ENCODE data around the gene NUBPL.

The NUBPL gene

DNA sequence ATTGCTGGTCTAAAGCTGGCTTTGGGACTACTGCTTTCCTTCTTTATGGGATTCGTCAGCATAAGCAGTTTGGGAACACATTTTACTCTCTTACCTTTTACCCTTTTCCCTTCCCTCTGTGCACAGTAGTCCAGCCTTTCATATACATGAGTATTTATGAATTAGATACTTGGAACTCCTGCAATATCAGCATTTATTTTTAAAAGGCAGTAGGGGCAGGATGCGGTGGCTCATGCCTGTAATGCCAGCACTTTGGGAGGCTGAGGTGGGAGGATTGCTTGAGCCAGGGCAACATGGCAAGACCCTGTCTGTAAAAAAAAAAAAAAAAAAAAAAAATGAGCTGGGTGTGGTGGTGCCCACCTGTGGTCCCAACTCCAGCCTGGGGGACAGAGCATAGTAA, 3.0 kb downstream of the NUBPL start:
- TF ChIP-seq, protein P1, sequence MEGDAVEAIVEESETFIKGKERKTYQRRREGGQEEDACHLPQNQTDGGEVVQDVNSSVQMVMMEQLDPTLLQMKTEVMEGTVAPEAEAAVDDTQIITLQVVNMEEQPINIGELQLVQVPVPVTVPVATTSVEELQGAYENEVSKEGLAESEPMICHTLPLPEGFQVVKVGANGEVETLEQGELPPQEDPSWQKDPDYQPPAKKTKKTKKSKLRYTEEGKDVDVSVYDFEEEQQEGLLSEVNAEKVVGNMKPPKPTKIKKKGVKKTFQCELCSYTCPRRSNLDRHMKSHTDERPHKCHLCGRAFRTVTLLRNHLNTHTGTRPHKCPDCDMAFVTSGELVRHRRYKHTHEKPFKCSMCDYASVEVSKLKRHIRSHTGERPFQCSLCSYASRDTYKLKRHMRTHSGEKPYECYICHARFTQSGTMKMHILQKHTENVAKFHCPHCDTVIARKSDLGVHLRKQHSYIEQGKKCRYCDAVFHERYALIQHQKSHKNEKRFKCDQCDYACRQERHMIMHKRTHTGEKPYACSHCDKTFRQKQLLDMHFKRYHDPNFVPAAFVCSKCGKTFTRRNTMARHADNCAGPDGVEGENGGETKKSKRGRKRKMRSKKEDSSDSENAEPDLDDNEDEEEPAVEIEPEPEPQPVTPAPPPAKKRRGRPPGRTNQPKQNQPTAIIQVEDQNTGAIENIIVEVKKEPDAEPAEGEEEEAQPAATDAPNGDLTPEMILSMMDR (IDR thresholded peaks at IDR 0.05), result no peak
- Histone ChIP-seq H3K9me3 (no peaks in the 10 kb centered on the region), H3K27ac (no peak overlapping the region), H3K4me3 (ENCODE audit: low read depth in 1 of 2, low read length in 1 of 2) (no peak overlapping the region), H3K4me1 (ENCODE audit: control insufficient read depth in 1 of 2, insufficient read depth in 1 of 2, low read depth in 1 of 2, low read length in 1 of 2) (peaks cover 11 to 16% of the 10 kb centered on the region in 2 experiments), H3K27me3 (peaks cover under 1% of the 10 kb centered on the region), H3K36me3 (no peaks in the 10 kb centered on the region)

DNA sequence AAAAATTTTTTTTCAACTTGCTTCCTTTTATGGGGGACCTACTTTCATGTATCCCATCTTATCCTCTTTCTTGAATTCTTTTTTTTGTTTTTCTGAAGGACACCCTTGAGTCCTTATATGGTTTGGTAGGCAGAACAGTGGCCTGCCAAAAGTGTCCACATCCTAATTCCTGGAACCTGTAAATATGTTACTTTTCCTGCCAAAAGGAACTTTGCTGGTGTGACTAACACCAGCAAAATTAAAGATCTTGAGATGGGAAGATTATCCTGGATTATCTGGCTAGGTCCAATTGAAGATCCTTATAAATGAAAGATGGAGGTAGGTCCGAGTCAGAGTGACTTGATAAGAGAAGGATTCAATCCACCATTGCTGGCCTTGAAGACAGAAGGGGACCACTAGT, 5.3 kb downstream of the NUBPL start:
- no peak overlapping the region for H3K4me3 ChIP-seq (ENCODE audit: low read depth in 1 of 2, low read length in 1 of 2)
- TF ChIP-seq, protein P1 (IDR thresholded peaks at IDR 0.05), result no peak
- H3K27me3 ChIP-seq, result no peaks in the 10 kb centered on the region
- H3K27ac ChIP-seq, result no peak overlapping the region
- H3K4me1 ChIP-seq (ENCODE audit: control insufficient read depth in 1 of 2, insufficient read depth in 1 of 2, low read depth in 1 of 2, low read length in 1 of 2), result peaks cover 0 to 7% of the 10 kb centered on the region in 2 experiments
- no peaks in the 10 kb centered on the region for H3K36me3 ChIP-seq
- no peaks in the 10 kb centered on the region for H3K9me3 ChIP-seq

DNA sequence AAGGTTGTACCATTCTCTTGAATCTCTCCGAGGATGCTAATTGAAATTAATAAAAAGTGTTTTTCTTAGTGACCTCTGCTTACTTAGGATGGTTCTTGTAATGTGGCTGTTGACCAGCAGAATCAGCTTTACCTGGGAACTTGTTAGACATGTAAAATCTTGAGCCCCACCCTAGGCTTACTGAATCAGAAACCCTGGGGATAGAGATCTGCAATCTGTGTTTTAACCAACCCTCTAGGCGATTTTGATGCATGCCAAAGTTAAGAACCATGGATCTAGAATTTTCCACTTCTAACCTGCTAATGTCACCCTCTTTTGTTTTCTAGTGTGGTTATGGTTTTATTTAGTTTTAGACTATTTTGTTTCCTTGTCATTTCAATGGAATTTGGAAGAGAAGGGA, 6.5 kb downstream of the NUBPL start:
- TF ChIP-seq, protein P1 (IDR thresholded peaks at IDR 0.05), result no peak
- H3K27me3 ChIP-seq, result no peaks in the 10 kb centered on the region
- no peaks in the 10 kb centered on the region for H3K36me3 ChIP-seq
- H3K9me3 ChIP-seq, result no peaks in the 10 kb centered on the region
- H3K27ac ChIP-seq, result no peak overlapping the region
- no peaks in the 10 kb centered on the region for H3K4me1 ChIP-seq (ENCODE audit: control insufficient read depth in 1 of 2, insufficient read depth in 1 of 2, low read depth in 1 of 2, low read length in 1 of 2)
- no peak overlapping the region for H3K4me3 ChIP-seq (ENCODE audit: low read depth in 1 of 2, low read length in 1 of 2)

DNA sequence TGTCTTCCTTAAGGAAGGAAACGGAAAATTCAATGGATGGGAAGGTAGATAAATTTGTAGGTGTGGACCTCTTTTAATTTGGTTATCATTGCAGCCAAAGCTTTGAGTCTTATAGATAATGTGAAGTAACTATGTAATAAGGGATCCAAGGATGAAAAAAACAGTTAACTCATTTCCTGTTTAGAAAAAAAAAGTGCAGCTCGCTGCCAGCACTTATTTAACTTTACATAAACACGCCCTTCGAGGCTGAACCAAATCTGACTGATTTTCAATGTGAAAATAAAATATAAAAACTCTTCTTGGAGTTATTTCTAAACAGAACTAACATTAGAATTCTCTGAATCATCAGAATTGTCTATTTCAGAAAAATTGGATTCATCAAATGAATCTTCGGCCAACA, 7.0 kb downstream of the NUBPL start:
- no peaks in the 10 kb centered on the region for H3K9me3 ChIP-seq
- TF ChIP-seq, protein P1 (IDR thresholded peaks at IDR 0.05), result no peak
- no peaks in the 10 kb centered on the region for H3K4me1 ChIP-seq (ENCODE audit: control insufficient read depth in 1 of 2, insufficient read depth in 1 of 2, low read depth in 1 of 2, low read length in 1 of 2)
- H3K4me3 ChIP-seq (ENCODE audit: low read depth in 1 of 2, low read length in 1 of 2), result no peak overlapping the region
- no peaks in the 10 kb centered on the region for H3K36me3 ChIP-seq
- H3K27me3 ChIP-seq, result no peaks in the 10 kb centered on the region
- no peak overlapping the region for H3K27ac ChIP-seq

DNA sequence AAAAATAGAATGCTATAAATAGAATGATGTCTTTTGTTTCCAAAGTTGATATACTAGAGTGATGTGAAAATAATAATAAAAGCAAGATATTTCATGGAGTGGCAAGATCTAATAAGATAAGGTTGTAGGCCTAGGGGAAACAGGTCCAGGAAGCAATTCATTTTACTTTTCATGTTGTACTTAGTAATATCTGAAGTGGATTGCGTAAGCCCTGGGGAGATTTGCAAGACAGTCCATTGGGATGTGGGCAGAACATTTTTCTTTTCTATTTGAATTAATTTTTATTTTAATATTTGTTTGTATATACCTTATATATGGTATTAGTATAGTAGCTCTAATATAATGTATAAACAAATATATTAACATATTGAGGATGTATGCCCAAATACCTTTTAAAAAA, 7.5 kb downstream of the NUBPL start:
- TF ChIP-seq, protein P1 (IDR thresholded peaks at IDR 0.05), result no peak
- H3K4me1 ChIP-seq (ENCODE audit: control insufficient read depth in 1 of 2, insufficient read depth in 1 of 2, low read depth in 1 of 2, low read length in 1 of 2), result no peaks in the 10 kb centered on the region

DNA sequence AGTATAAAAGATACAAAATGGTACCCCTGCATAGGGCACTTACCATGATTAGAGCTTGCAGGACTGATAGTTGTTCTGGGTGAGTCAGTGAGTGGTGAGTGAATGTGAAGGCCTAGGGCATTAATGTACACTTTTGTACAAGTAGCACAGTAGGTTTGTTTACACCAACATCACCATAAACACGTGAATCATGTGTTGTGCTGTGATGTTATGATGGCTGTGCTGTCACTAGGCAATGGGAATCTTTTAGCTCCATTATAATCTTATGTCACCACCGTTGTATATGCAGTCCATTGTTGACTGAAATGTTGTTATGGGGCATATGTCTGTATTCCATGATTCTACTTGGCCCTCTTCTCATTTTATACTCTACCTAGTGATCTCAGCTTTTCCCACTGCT, 11.8 kb downstream of the NUBPL start:
- TF ChIP-seq, protein P1 (IDR thresholded peaks at IDR 0.05), result no peak

More for the DNA sequence above, 7.5 kb downstream of the NUBPL start:
- no peak overlapping the region for H3K4me3 ChIP-seq (ENCODE audit: low read depth in 1 of 2, low read length in 1 of 2)
- no peaks in the 10 kb centered on the region for H3K9me3 ChIP-seq
- no peaks in the 10 kb centered on the region for H3K27me3 ChIP-seq
- no peak overlapping the region for H3K27ac ChIP-seq
- no peaks in the 10 kb centered on the region for H3K36me3 ChIP-seq

More for the DNA sequence above, 11.8 kb downstream of the NUBPL start:
- H3K36me3 ChIP-seq, result no peaks in the 10 kb centered on the region
- no peaks in the 10 kb centered on the region for H3K4me1 ChIP-seq (ENCODE audit: control insufficient read depth in 1 of 2, insufficient read depth in 1 of 2, low read depth in 1 of 2, low read length in 1 of 2)
- no peaks in the 10 kb centered on the region for H3K27me3 ChIP-seq
- H3K4me3 ChIP-seq (ENCODE audit: low read depth in 1 of 2, low read length in 1 of 2), result no peak overlapping the region
- H3K9me3 ChIP-seq, result no peaks in the 10 kb centered on the region
- no peak overlapping the region for H3K27ac ChIP-seq

Measured in neutrophil (primary cell).